Vagina (tissue), 2 donors: ENCODE results near the gene IKBIP. TPM values are rescaled to one million over a fixed set of nuclear protein-coding genes. Genes with fewer than 3 reads are reported as not detected.
"Not testable (repeated sequence)": the region's sequence is repeated elsewhere in the genome, so short reads cannot be mapped to it uniquely, and the experiment has no call there.

Experiments
- DNase-seq, 2 donors: peaks; one replicate each; pipeline ENCODE4 v3.0.0-alpha.2; 2017; ENCODE audit errors: extremely low spot score in 2 of 2
- H3K27ac ChIP-seq: fragments of 200-600 bp; sonication (generic); one replicate; pipeline ENCODE4 v1.5.1; 2019
- H3K27me3 ChIP-seq: fragments of 200-600 bp; sonication (generic); one replicate; pipeline ENCODE4 v1.5.1; 2019
- H3K36me3 ChIP-seq, 2 donors: fragments of 200-600 bp; sonication (generic); one replicate each; pipeline ENCODE4 v1.5.1; 2017 to 2019
- H3K4me1 ChIP-seq: fragments of 200-600 bp; sonication (generic); one replicate; pipeline ENCODE4 v1.5.1; 2019
- H3K4me3 ChIP-seq, 2 donors: fragments of 200-600 bp; sonication (generic); 1 replicate in 1 of 2; 2 replicates in 1 of 2; pipeline ENCODE4 v1.5.1; 2016 to 2019
- H3K9me3 ChIP-seq: fragments of 200-600 bp; sonication (generic); one replicate; pipeline ENCODE4 v1.5.1; 2019
- CTCF ChIP-seq, 3 experiments: fragments of 450-650 bp in 2 of 3; fragments of 200-600 bp in 1 of 3; sonication (generic) in 1 of 3; IDR thresholded peaks; one replicate each; pipeline ENCODE4 v1.5.1; 2017 to 2019; ENCODE audit warnings: antibody characterized with exemption in 3 of 3, mild to moderate bottlenecking in 2 of 3, moderate library complexity in 2 of 3
- POLR2A ChIP-seq, 2 donors: fragments of 450-650 bp; IDR thresholded peaks; one replicate each; pipeline ENCODE4 v1.6.1; 2017; ENCODE audit warnings: antibody characterized with exemption in 2 of 2, mild to moderate bottlenecking in 2 of 2, moderate library complexity in 2 of 2
- POLR2AphosphoS5 ChIP-seq, 2 donors: sonication (generic); formaldehyde crosslinking; IDR thresholded peaks; one replicate each; pipeline ENCODE4 v1.9.0; 2017; ENCODE audit warnings: antibody characterized with exemption in 2 of 2, mild to moderate bottlenecking in 2 of 2, low read depth in 1 of 2; ENCODE audit not compliant: insufficient read depth in 1 of 2
- intact Hi-C: fragments of 100-400 bp; cut with DNase I; formaldehyde crosslinking; loops from one replicate; pipeline ENCODE4 v1.15.1; 2023
- total RNA-seq: library from RNA; depleted of rRNA; stranded (reverse); fragments of >200 nt; gene quantifications from one replicate; pipeline ENCODE4 v1.2.3, GENCODE V29; 2016

IKBIP gene
- total RNA-seq, 1 donor from 2014 or later: 7.6 TPM

GRCh38 chr12:98612696-98613334, 31.8 kb downstream of the IKBIP start:
- TF ChIP-seq POLR2A (IDR thresholded peaks at IDR 0.05) (no peak), POLR2AphosphoS5 (IDR thresholded peaks at IDR 0.05; ENCODE audit: insufficient read depth in 1 of 2, low read depth in 1 of 2) (no peak), CTCF (IDR thresholded peaks at IDR 0.05) (no peak)
- DNase-seq: no peak
- Histone ChIP-seq H3K4me3 (no peak overlapping the region), H3K9me3 (no peaks in the 10 kb centered on the region), H3K27ac (no peak overlapping the region), H3K36me3 (no peaks in the 10 kb centered on the region), H3K4me1 (no peaks in the 10 kb centered on the region), H3K27me3 (no peaks in the 10 kb centered on the region)
- intact Hi-C loops: no loop called here

GRCh38 chr12:98610596-98610995, 34.0 kb downstream of the IKBIP start:
- Histone ChIP-seq H3K27me3 (no peaks in the 10 kb centered on the region), H3K4me1 (no peaks in the 10 kb centered on the region), H3K4me3 (no peak overlapping the region), H3K36me3 (no peaks in the 10 kb centered on the region), H3K27ac (no peak overlapping the region), H3K9me3 (no peaks in the 10 kb centered on the region)
- intact Hi-C loops: no loop called here
- TF ChIP-seq POLR2A (IDR thresholded peaks at IDR 0.05) (no peak), POLR2AphosphoS5 (IDR thresholded peaks at IDR 0.05; ENCODE audit: insufficient read depth in 1 of 2, low read depth in 1 of 2) (no peak), CTCF (IDR thresholded peaks at IDR 0.05) (no peak)
- DNase-seq: no peak

- Histone ChIP-seq H3K9me3 (no peaks in the 10 kb centered on the region), H3K27me3 (no peaks in the 10 kb centered on the region), H3K36me3 (peaks cover 0 to 22% of the 10 kb centered on the region in 2 donors), H3K4me3 (no peak overlapping the region), H3K4me1 (no peaks in the 10 kb centered on the region), H3K27ac (no peak overlapping the region)
- TF ChIP-seq POLR2AphosphoS5 (IDR thresholded peaks at IDR 0.05; ENCODE audit: insufficient read depth in 1 of 2, low read depth in 1 of 2) (no peak), POLR2A (IDR thresholded peaks at IDR 0.05) (no peak), CTCF (IDR thresholded peaks at IDR 0.05) (no peak)
- intact Hi-C loops: no loop called here
- DNase-seq: no peak
Observed at GRCh38 chr12:98606359-98606988, 38.1 kb downstream of the IKBIP start.

- no peaks in the 10 kb centered on the region for H3K27me3 ChIP-seq
- H3K9me3 ChIP-seq: no peaks in the 10 kb centered on the region
- no peak for DNase-seq
- TF ChIP-seq POLR2AphosphoS5 (IDR thresholded peaks at IDR 0.05; ENCODE audit: insufficient read depth in 1 of 2, low read depth in 1 of 2) (no peak), CTCF (IDR thresholded peaks at IDR 0.05) (no peak), POLR2A (IDR thresholded peaks at IDR 0.05) (no peak)
- H3K4me3 ChIP-seq: no peak overlapping the region
- H3K36me3 ChIP-seq: peaks cover 0 to 65% of the 10 kb centered on the region in 2 donors
- intact Hi-C loops: no loop called here
- no peaks in the 10 kb centered on the region for H3K4me1 ChIP-seq
- H3K27ac ChIP-seq: no peak overlapping the region
Observed at GRCh38 chr12:98601924-98602323, 42.7 kb downstream of the IKBIP start.

GRCh38 chr12:98597313-98597712, 47.3 kb downstream of the IKBIP start:
- not testable (repeated sequence) for H3K27ac ChIP-seq, H3K9me3 ChIP-seq, H3K4me3 ChIP-seq, DNase-seq, H3K27me3 ChIP-seq
- Histone ChIP-seq H3K4me1 (peaks cover 18% of the 10 kb centered on the region), H3K36me3 (peaks cover 0 to 52% of the 10 kb centered on the region in 2 donors)
- intact Hi-C loops: loop anchor here (10.0 kb wide), 1 partner anchor 47 kb away; the partner anchor contains the start of genes APAF1 and IKBIP
